ENCODE results near the gene DCST1.

DNA sequence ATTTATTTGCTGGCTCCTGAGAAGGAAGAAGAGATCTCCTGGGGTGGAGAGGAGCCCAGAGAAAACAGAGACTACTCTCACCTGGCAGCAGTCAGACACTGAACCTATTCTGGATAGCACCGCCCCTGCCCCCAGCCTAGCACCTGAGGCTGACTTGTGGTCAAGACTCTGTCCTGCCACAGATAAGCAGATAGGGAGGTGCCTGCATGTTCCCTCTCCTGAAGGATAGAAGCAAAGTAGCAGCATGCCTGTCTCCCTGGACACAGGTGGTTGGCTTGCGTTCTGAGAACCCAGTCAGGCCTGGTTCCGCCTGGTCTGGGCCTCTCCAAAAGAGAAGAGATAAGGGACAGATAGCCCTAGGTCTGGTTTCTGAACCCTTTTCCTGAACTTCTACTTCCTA is 43.7 kb downstream of the DCST1 start:
- TF ChIP-seq, protein P1, sequence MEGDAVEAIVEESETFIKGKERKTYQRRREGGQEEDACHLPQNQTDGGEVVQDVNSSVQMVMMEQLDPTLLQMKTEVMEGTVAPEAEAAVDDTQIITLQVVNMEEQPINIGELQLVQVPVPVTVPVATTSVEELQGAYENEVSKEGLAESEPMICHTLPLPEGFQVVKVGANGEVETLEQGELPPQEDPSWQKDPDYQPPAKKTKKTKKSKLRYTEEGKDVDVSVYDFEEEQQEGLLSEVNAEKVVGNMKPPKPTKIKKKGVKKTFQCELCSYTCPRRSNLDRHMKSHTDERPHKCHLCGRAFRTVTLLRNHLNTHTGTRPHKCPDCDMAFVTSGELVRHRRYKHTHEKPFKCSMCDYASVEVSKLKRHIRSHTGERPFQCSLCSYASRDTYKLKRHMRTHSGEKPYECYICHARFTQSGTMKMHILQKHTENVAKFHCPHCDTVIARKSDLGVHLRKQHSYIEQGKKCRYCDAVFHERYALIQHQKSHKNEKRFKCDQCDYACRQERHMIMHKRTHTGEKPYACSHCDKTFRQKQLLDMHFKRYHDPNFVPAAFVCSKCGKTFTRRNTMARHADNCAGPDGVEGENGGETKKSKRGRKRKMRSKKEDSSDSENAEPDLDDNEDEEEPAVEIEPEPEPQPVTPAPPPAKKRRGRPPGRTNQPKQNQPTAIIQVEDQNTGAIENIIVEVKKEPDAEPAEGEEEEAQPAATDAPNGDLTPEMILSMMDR (IDR thresholded peaks at IDR 0.05; ENCODE audit: low read depth, low read length), result no peak
- TF ChIP-seq MYC (IDR thresholded peaks at IDR 0.05; ENCODE audit: low read depth, low read length) (no peak), POLR2A (IDR thresholded peaks at IDR 0.05; ENCODE audit: extremely low read depth, insufficient read length) (no peak)
